Caco-2 (cell line): ENCODE data around the gene LRRTM2. TPM values are rescaled to one million over a fixed set of nuclear protein-coding genes. Genes with fewer than 3 reads are reported as not detected.
"Not testable (repeated sequence)": the region's sequence is repeated elsewhere in the genome, so short reads cannot be mapped to it uniquely, and the experiment has no call there.

Source experiments
- Bru-seq: library from RNA; stranded (reverse); fragments of 400-500 nt; gene quantifications from one replicate; lab custom pipeline; 2021; lab: Mats Ljungman, UMichigan
- BruChase-seq, 2 experiments: library from RNA; stranded (reverse); fragments of 400-500 nt; gene quantifications; one replicate each; lab custom pipeline; 2021; lab: Mats Ljungman, UMichigan
- BruUV-seq: library from RNA; stranded (reverse); fragments of 400-500 nt; replicated peaks from 2 replicates; lab custom pipeline; 2021; lab: Mats Ljungman, UMichigan
- CTCF ChIA-PET: fragments of 300-600 bp; sonication (Branson Sonifier 250); formaldehyde crosslinking; loops from one replicate; lab custom pipeline; 2022; ENCODE audit warnings: antibody characterized with exemption; lab: Charles Lee
- POLR2A ChIA-PET: fragments of 300-600 bp; sonication (Branson Sonifier 250); formaldehyde crosslinking; loops from one replicate; lab custom pipeline; 2022; ENCODE audit warnings: antibody characterized with exemption; lab: Charles Lee
- DNase-seq, 2 experiments: peaks; one replicate each; pipeline versions ENCODE4 v3.0.0 to v3.0.0-alpha.2; 2020 to 2022
- H3K27me3 ChIP-seq: replicated peaks from 2 replicates; pipeline ENCODE4 v1.6.0; 2011; ENCODE audit warnings: low read length; ENCODE audit not compliant: control insufficient read depth, insufficient read depth
- H3K36me3 ChIP-seq: 2 replicates; pipeline ENCODE4 v1.5.1; 2011; ENCODE audit warnings: low read length; ENCODE audit not compliant: control insufficient read depth, insufficient read depth
- H3K4me1 ChIP-seq: fragments of 250-450 bp; sonication (Bioruptor Pico); 2 replicates; pipeline ENCODE4 v1.5.1; 2020; ENCODE audit warnings: mild to moderate bottlenecking
- H3K4me3 ChIP-seq: 2 replicates; pipeline ENCODE4 v1.5.1; 2011; ENCODE audit warnings: low read depth, mild to moderate bottlenecking, control low read depth, low read length
- H3K9me3 ChIP-seq: fragments of 250-450 bp; sonication (Bioruptor Pico); 2 replicates; pipeline ENCODE4 v1.5.1; 2020; ENCODE audit warnings: mild to moderate bottlenecking, moderate library complexity
- H3K27ac Mint-ChIP-seq: one replicate; pipeline ENCODE4 v1.8.0; 2022; ENCODE audit warnings: mixed read lengths; ENCODE audit not compliant: unreplicated experiment
- H3K27me3 Mint-ChIP-seq: one replicate; pipeline ENCODE4 v1.8.0; 2022; ENCODE audit warnings: mixed read lengths; ENCODE audit not compliant: insufficient read depth, unreplicated experiment
- H3K36me3 Mint-ChIP-seq: one replicate; pipeline ENCODE4 v1.8.0; 2022; ENCODE audit warnings: mild to moderate bottlenecking, mixed read lengths; ENCODE audit not compliant: insufficient read depth, unreplicated experiment
- H3K4me1 Mint-ChIP-seq: one replicate; pipeline ENCODE4 v1.8.0; 2022; ENCODE audit warnings: low read depth, mixed read lengths; ENCODE audit not compliant: unreplicated experiment
- H3K4me3 Mint-ChIP-seq: one replicate; pipeline ENCODE4 v1.8.0; 2022; ENCODE audit warnings: mild to moderate bottlenecking, moderate library complexity, mixed read lengths; ENCODE audit not compliant: unreplicated experiment
- H3K9me3 Mint-ChIP-seq: one replicate; pipeline ENCODE4 v1.8.0; 2022; ENCODE audit warnings: mixed read lengths; ENCODE audit not compliant: unreplicated experiment
- CTCF ChIP-seq, 2 experiments: fragments of 200-600 bp in 1 of 2; IDR thresholded peaks; 1 replicate in 1 of 2; 2 replicates in 1 of 2; pipeline versions ENCODE4 v1.5.1 to v1.8.0; 2011 to 2022; ENCODE audit warnings: antibody characterized with exemption in 1 of 2, control low read depth in 1 of 2, inconsistent platforms in 1 of 2, low read depth in 1 of 2, low read length in 1 of 2, mild to moderate bottlenecking in 1 of 2, moderate library complexity in 1 of 2; ENCODE audit not compliant: insufficient read depth in 1 of 2, severe bottlenecking in 1 of 2, unreplicated experiment in 1 of 2
- intact Hi-C: fragments of 100-400 bp; cut with micrococcal nuclease; formaldehyde crosslinking; loops from one replicate; pipeline ENCODE4 v1.10.0; 2022; ENCODE audit not compliant: unreplicated experiment
- long read RNA-seq: library from polyadenylated mRNA; stranded (forward); transcript quantifications from one replicate; pipeline ENCODE4 v2.0.0, GENCODE V29; 2022
- total RNA-seq: library from RNA; stranded (reverse); gene quantifications from 2 replicates; pipeline ENCODE4 v1.2.3, GENCODE V29; 2022

Gene LRRTM2
- total RNA-seq (not detected in 2 replicates), Bru-seq, nascent RNA (not detected), BruChase-seq, experiment 1, labeled RNA remaining after a 2-hour chase (percentile 6 among the genes with signal in this experiment), BruChase-seq, experiment 2, labeled RNA remaining after a 6-hour chase (not detected)
- long read RNA-seq, result 0 reads

- no TSS peak for BruUV-seq
- H3K27ac Mint-ChIP-seq, result no peak within 1 kb of the TSS
- Histone ChIP-seq H3K4me1 (peaks cover 22% of the 10 kb centered on the region), H3K9me3 (no peaks in the 10 kb centered on the region), H3K27me3 (no peaks in the 10 kb centered on the region), H3K36me3 (no peaks in the 10 kb centered on the region; the same call in 1 of the 2 replicates), H3K4me3 (no peak within 1 kb of the TSS)
- H3K27me3 Mint-ChIP-seq, result no peaks in the 10 kb centered on the region
- peaks cover 45% of the 10 kb centered on the region for H3K36me3 Mint-ChIP-seq
- no peak for DNase-seq
- no peak for TF ChIP-seq CTCF (IDR thresholded peaks at IDR 0.05; ENCODE audit: insufficient read depth in 1 of 2, low read depth in 1 of 2, low read length in 1 of 2, severe bottlenecking in 1 of 2, unreplicated experiment in 1 of 2)
- H3K9me3 Mint-ChIP-seq, result no peaks in the 10 kb centered on the region
- ChIA-PET POLR2A (no interaction called here), CTCF (no interaction called here)
- peaks cover 20% of the 10 kb centered on the region for H3K4me1 Mint-ChIP-seq
- H3K4me3 Mint-ChIP-seq, result no peak within 1 kb of the TSS
- intact Hi-C loops, result loop anchor here (10.0 kb wide), 1 partner anchor 260 kb away; no protein-coding TSS in a partner anchor
Observed at GRCh38 chr5:138874771-138875551, at the start of gene LRRTM2. Gene LRRTM2, minus strand, starts transcription at chr5:138875335. Its CDS starts 424 bp downstream, at chr5:138874911.

- ChIA-PET POLR2A (no interaction called here), CTCF (no interaction called here)
- Mint-ChIP-seq H3K27me3 (no peaks in the 10 kb centered on the region), H3K4me3 (no peak overlapping the region), H3K27ac (no peak overlapping the region), H3K36me3 (peaks cover 84% of the 10 kb centered on the region), H3K4me1 (no peaks in the 10 kb centered on the region), H3K9me3 (no peaks in the 10 kb centered on the region)
- Histone ChIP-seq H3K4me1 (no peaks in the 10 kb centered on the region), H3K36me3 (peaks cover 5% of the 10 kb centered on the region), H3K4me3 (no peak overlapping the region), H3K9me3 (no peaks in the 10 kb centered on the region), H3K27me3 (no peaks in the 10 kb centered on the region)
- intact Hi-C loops, result no loop called here
- TF ChIP-seq CTCF (IDR thresholded peaks at IDR 0.05; ENCODE audit: insufficient read depth in 1 of 2, low read depth in 1 of 2, low read length in 1 of 2, severe bottlenecking in 1 of 2, unreplicated experiment in 1 of 2), result peak in 1 of 2 experiments; percentile 10
- BruUV-seq, result no TSS peak
- no peak for DNase-seq
Observed at GRCh38 chr5:138922494-138922893, 47.4 kb upstream of the LRRTM2 start.

- H3K27ac Mint-ChIP-seq, H3K9me3 ChIP-seq, H3K9me3 Mint-ChIP-seq, H3K4me3 Mint-ChIP-seq, BruUV-seq, H3K27me3 Mint-ChIP-seq, DNase-seq, H3K27me3 ChIP-seq, H3K4me1 Mint-ChIP-seq, H3K36me3 ChIP-seq, H3K4me3 ChIP-seq, CTCF ChIA-PET, H3K4me1 ChIP-seq, intact Hi-C loops, POLR2A ChIA-PET: not testable (repeated sequence)
- H3K36me3 Mint-ChIP-seq, result peaks cover 79% of the 10 kb centered on the region
Observed at GRCh38 chr5:138921362-138921761, 46.2 kb upstream of the LRRTM2 start.
